Measurements from ENCODE around the gene SOHLH1.

The SOHLH1 gene

GRCh38 chr9:135655317-135655716 lies 44.0 kb downstream of the SOHLH1 start:
- no peak for DNase-seq

GRCh38 chr9:135650408-135650807 lies 48.9 kb downstream of the SOHLH1 start:
- DNase-seq, result no peak

DNA sequence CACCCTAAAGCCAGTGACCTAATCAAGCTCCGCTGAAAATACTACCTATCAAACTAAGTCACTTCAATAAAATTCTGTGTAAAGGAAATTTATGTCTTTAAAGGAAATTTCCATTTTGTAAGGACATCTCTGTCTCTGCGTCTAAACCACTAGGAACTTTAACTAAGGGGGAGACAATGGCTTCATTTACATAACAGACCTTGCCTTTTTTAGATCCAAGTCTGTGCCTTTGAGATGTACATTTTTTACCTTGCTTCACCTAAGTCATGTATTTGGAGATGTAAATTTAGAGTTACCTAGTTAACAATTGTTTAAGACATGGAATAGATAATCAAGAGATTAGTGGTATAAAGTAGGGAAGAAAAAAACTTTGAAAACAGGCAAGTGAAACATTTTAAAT lies 49.8 kb downstream of the SOHLH1 start:
- no peak for DNase-seq

- DNase-seq, result no peak
These were observed 50.5 kb downstream of the SOHLH1 start for GRCh38 chr9:135648494-135649410.

DNA sequence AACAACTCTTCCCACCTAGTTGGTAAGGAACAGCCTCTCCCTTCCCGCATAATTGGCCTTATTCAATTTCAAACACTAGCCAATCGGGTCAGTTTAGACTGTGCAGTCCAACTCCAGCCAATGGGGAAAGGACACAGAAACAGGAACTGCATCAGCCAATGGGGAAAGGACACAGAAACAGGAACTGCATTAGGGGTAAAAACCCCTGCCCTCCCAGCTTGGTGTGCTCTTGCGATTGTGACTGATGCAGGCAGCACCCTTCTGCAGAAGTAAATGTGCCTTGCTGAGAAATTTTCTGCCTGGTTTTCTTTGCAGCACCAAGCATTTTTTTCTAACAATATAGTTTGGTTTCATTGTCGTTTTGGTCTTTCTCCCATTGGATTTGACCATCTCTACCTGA lies 51.4 kb downstream of the SOHLH1 start:
- DNase-seq, result no peak

DNA sequence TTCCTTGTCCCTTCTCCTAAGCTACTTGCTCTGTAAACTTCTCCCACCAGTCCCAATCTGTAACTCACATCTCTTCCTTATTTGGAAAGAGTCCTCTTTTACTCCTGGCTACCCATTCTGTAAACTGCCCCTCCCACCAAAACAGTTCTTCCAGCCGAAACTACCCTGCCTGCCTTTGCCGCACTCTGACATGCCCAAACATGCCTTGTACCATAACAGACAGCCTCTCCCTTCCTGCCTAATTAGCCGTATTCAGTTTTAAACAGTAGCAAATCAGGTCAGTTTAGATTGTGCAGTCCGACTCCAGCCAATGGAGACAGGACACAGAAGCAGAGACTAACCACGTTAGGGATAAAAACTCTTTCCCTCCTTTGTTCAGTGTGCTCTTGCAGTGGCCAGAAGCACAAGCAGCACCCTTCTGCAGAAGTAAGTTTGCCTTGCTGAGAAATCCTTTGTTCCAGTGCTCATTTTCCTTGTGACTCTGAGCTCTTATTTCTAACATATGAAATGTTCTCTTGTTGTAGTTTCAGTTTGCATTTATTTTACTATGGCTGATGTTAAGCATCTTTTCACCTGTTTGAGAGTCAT lies 54.6 kb downstream of the SOHLH1 start:
- DNase-seq, result no peak

Measured in NCI-H2029 (cell line).